ENCODE data around the gene SIL1. TPM values are rescaled to one million over a fixed set of nuclear protein-coding genes. Genes with fewer than 3 reads are reported as not detected.

SIL1 gene
- polyA plus RNA-seq, 4 donors: 52.6 to 55.5 (median 53.0) TPM

DNA sequence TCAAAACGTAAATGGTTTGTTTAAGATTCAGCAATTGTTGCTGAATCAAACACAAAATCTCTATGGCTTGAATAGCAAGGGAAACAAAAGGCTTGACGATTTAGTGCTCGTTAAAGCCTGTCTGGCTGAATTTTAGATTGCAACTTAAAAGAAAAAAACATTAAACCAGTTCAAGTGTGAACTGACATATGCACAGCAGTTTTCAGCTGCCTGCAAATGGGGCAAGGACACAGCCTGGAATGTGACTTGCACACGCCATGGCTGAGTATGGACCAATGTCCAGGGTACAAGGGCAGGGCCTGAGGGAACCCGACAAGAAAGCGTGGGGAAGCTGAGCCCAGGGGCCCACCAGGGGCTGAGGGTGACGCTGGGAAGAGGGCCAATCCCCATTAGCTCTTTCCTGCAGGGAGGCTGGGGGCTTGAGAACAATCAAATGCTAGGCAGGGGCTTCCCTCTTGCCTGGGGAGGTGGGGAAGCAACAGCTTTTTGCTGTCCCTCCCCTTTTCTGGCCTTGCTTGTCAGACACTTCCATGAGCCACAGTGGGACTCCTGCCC, 233.4 kb downstream of the SIL1 start:
- DNase-seq (ENCODE audit: low read depth in 4 of 4, low spot score in 3 of 4): no peak

DNA sequence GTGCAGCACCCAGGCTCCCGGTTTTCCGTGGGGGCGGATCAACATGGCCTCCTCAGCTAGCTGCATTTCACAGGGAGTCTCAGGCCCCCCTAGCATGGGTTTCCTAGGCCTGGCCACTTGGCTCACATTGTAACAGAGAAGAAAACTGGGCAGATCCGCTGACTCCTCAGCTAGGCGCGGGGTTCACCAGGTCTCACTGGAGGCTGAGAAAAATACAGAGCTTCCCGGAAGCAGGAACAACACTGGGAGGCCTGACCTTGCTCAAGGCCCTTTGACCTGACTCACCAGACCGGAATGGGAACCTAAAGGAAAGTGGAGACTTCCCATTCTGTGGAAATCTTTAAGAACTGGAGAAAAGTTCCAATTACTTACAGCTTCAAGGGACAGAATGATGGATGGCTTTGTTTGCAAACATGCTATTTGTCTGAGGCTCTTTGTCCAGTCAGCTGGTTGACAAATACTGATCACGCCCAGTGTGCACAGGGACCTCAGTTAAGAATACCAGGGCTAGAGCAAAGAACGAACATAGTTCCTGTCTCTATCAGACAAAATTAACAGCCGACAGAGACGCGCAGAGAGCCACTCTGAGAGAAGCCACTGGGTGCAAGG, 234.3 kb downstream of the SIL1 start:
- DNase-seq (ENCODE audit: low read depth in 4 of 4, low spot score in 3 of 4): no peak

DNA sequence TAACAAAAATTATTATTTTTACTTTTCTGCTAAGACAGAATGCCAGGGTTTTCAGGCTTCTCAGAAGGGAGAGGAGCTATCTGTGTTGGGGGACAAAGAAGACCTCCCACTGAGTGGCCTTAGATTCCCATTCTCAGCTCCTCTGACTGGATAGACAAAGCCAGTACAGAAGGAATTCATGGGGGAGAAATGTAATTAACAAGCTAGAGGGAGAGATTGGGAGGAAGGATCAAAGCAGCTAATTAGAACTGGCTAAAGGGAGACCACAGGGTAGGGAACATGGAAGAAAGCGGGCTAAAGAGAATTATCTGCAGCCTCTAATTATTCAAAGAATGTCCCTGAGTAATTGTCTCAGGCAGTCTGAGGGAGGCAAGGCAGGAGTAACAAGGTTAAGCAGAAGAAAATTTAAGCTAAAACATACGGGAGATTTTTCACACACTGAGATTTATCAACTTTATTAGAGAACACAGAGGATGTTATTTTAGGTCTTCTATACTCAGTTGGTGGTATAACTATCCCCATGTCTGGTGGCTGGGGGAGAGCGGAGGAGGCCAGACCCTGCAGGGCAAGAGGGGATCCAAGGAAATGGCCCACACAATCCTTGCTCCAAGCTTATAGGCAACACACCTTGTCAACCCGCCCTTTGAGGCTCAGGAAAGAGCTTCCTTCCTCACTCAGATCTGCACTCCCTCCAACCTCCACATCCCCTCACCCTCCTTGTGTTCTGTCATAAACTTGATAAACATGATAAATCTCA, 235.4 kb downstream of the SIL1 start:
- DNase-seq (ENCODE audit: low read depth in 4 of 4, low spot score in 3 of 4): no peak

DNA sequence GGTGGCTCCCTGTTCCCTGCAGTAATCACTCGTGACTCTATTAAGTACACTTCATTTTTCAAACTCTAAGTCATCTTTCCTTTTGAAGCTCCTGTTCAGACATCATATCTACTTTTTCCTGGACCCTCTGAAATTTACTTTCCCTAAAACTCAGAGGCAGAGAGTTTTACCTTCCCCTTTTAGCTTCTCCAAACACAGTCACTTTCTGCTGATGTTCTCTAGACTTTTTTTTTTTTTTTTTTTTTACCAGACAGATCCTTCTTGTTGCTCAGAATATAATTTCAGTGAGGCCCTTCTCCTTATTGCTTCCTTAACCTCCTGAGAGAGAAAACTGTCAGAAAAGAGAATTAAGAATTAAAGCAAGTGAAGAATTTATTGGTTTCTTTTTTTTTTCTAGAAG, 236.4 kb downstream of the SIL1 start:
- no peak for DNase-seq (ENCODE audit: low read depth in 4 of 4, low spot score in 3 of 4)

DNA sequence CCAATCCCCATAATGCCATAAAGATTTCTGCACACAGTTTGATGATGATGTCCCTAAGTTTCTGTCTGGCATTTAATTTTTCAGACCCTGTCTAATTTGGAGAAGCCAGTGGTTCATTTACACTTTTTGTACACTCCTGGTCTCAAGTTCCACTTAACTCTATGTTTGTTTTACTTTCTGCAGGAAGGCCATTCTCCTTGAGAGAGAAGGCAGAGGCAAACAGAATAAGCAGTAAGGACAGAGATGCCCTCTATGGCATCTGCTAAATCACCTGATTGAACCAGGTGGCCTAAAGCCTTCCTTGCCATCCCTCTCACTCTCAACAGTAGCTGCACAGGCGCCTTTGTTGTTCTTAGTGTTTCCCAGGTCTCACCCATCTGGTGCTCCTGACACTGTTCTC, 236.9 kb downstream of the SIL1 start:
- DNase-seq (ENCODE audit: low read depth in 4 of 4, low spot score in 3 of 4): no peak

DNA sequence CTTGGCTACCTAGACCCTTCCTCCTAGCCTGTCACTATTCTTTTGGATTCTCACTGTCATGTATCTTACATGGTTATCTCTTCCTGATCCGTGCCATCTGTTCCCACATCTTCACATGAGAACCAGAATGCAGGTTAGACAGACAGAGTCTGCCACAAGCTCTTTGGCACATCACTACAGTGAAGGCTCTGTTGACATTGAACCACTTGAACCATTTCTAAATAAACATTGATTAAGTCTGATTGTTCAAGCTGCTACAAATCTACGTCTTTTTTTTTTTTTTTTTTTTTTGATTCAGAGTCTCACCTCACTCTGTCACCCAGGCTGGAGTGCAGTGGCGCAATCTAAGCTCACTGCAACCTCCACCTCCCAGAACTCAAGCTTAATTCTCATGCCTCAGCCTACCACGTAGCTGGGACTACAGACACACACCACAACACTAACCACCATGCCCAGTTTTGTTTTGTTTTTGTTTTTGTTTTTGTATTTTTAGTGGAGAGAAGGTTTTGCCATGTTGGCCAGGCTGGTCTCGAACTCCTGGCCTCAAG, 237.9 kb downstream of the SIL1 start:
- DNase-seq (ENCODE audit: low read depth in 4 of 4, low spot score in 3 of 4): no peak

DNA sequence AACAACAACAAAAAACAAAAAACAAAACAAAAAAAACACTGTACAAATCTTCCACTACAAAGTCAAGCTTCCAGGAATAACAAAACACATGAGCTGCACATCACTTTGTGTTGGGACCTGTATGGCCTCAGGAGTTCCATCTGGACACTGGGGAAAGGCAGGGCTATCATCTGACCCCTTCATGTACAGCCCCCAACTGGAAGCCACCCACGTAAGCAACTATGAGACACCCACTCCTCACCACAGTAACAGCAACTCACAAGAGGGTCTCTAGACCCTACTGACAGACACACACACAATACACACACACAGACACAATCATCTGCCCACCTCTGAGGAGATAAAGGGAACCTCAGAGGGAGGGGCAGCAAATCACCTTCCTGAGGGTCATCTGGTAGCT, 241.4 kb downstream of the SIL1 start:
- no peak for DNase-seq (ENCODE audit: low read depth in 4 of 4, low spot score in 3 of 4)

DNA sequence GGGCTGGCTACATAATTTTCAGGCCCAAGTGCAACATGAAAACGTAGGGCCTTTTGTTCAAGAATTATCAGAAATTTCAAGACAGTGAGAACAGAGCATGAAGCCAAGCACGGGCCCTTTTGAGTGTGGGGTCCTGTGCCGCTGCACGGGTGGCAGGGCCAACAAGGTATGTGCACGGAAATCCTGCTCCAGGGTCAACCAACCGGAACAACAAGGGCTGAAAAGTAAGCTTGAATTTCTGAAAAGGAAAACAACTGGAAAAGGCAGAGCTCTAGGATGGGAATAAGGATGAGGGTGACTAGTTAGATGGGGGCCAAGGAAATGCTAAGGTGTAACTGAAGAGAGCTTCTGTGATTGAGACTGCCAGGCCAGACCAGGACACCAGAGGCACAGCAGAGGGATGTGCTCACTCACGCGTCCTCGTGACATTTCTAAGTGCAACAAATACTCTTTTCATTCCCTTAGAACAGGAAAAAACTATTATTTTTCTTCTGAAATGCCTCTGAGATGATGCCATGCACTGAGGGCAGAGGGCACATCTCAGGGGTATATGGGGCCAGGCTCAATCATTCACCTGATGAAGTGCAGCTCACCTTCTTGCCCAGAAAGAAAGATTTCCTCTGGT, 242.4 kb downstream of the SIL1 start:
- no peak for DNase-seq (ENCODE audit: low read depth in 4 of 4, low spot score in 3 of 4)

DNA sequence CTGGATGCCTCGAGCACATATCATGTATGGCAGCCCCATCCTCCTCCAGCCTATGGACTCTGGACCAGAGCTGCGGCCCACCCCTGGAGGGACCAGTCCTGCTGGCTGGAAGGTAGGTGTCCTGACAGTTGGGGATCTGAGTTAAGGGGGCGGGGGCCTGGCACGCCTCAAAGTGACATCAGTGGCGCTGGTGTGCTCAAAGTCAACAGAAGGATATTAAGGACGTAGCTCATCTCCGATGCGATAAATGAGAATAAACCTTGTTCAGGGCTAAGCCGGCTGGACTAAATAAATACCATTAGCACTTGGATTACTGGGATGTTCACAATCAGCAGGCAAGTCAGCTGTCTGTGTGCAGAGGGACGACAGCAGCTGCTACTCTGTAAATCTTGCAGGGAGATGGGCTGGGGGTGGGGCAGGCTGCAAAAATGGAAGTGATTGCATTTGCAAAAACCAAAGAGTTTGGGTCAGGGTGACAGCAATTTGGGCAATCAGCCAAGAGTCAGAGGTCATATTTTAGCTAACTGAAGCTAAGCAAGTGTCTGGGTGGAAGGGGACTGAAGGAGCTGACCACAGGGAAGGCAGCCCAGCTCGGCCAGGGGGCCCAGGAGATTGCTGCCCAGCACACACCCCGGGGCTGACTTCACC, 243.0 kb downstream of the SIL1 start:
- DNase-seq (ENCODE audit: low read depth in 4 of 4, low spot score in 3 of 4): no peak

DNA sequence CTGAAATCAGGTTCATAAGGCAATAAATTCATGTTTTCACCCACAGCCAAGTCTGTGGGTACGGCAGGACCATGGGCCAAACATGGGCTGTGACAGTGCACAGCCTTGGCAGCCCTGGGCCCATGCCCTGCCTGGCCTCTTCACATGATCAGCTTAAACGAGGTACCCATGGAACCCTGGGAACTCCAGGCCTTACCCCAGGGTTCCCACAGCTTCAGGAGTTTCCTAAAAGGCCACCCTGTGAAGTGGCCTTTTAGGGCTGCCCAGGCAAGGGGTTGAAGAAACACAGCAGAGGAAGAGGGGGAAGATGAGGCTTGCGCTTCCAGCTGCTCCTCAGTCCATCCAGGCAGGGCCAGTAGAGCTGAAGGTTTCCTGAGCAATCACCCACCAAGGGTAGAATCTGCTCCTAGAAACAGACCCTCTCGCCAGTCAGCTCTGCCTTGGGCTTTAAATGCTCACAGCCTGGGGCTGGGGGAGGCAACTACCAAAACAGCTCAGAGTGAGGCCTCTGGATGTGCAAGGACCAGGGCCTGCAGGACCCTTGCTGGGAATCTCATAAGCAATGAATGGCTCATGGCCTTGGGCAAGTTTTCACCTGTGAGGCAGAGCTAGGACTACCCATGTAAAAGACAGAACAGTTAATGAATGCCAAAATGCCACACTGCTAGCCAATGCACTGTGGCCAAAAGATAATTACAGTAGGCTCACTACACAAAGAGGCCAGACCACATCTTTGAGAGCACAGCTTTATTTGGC, 243.7 kb downstream of the SIL1 start:
- no peak for DNase-seq (ENCODE audit: low read depth in 4 of 4, low spot score in 3 of 4)

DNA sequence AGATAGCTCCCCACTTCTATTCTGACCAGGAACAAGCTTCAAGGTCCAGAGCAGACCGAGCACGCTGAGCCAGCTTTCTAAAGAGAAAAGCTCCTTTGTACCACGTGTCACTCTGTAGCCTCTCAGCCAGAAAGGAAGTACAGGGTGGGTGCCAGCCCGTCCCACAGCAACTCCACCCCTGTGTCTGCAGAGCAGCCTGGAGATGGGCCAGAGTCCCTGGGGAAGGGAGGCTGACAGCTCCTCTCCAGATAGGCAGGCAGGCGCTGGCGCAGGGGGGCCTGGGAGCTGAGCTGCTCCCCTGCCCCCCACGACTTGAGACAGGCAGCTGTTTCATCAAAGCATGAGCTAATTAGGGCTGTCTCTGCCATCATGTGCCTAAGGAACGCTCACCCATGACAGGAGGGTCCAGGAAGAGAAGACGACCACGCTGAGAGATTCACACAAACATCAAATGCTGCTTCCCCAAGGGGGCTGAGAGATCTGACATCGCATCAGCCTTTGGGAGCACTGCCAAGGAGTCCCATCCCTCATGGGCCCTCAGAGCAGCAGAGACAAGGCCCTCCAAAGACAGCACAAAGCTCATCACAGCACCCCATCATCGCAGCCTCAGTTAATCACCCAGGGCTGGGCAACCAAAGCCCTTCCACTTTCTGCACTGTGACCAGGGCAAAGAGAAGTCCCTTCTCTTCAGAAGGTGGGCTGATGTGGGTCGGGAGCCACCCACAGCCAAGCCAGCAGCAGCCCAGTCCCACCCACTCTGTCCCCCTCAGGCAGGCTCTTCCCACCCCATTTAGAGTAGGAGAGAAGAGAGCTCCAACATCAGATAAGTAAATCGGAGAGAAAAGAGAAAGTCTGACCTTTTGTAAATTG, 244.5 kb downstream of the SIL1 start:
- no peak for DNase-seq (ENCODE audit: low read depth in 4 of 4, low spot score in 3 of 4)

DNA sequence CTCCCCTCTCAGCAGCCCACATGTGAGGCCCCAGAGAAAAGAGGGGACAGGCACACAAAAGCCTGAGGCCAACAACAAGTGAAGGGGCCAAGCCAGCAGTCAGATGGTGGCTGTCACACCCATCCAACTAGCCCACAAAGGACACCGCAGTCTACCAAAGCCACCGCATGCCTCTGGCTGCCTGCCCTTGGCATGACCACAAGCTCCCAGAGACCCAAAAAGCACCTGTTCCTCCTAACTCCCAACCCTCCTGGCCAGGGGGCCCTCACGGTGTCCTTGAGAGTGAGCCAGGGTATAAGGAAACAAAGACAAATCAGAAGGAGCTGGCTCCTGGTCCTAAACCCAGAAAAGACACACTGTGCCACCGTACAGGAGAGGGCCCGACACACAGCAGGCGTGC, 245.2 kb downstream of the SIL1 start:
- DNase-seq (ENCODE audit: low read depth in 4 of 4, low spot score in 3 of 4): no peak

DNA sequence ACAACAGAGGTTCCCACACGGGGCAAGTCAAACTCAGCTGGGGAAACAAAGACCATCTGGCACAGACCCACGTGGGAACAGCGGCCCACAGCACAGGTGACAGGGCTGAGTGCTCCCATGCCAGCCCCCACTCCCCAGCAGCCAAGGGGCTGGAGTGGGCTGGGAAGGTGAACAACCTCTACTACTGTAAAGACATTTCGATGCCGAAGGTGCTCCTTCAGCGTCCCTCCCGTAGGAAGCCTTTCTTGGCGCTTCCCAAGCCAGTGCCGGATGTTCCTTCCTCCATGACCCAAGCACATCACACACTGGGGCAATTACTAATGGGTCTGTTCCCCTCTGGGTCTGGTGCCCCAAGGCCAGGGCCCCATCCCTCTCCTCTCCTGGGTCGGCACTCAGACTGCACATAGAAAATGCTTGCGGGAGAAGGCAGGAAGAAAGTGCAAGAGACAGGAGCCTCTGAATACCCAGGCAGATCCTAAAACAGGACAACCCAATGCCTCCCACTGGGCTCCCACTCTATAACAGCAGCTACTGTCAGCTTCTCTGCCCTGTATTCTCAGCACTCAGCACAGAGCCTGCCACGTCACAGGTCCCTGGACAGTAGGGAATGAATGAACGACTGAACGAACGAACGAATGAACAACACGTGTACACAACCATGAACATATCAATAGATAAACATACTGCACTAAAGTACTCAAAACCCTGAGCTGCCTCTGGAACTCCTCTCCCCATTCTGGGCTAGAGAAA, 246.0 kb downstream of the SIL1 start:
- no peak for DNase-seq (ENCODE audit: low read depth in 4 of 4, low spot score in 3 of 4)

DNA sequence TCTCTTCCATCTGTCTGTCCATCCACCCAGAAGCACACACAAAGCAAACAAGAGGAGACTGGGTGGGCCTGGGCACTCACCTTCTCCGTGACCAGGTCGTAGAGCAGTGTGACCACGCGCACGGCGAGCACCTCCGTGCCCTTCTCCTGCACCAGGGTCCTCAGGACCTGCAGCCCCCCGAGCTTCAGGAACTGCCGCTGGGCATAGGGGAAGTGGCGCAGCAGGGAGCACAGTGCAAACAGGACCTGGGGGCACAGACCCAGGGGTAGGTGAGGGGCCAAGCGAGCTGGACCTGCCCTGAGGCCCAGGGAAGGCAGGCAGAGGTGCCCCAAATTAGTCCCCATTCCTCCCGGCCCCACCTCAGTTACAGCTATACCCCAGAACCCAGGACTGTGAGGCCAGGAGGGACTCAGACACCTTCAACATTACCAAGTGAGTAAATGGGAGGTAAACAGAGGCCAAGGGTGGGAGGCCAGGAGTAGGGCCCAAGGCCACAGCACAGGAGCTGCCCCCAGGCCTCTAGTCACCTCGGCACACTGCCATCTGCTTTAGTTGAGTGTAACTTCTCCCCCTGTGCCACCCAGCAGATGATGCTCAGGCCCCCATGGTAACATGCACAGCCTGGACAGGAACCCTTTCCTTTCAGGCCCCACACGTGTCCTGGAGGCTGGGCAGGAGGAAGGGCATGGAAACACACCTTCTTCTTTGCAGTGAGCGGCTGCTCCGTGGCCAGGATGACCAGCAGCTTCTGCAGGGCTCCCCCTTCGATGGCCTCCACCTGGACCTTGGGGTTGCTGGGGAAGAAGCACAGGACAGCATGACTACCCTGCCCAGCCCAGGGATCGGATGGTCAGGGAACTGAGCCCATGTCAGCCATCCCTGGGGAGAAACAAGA, 246.8 kb downstream of the SIL1 start:
- no peak for DNase-seq (ENCODE audit: low read depth in 4 of 4, low spot score in 3 of 4)

DNA sequence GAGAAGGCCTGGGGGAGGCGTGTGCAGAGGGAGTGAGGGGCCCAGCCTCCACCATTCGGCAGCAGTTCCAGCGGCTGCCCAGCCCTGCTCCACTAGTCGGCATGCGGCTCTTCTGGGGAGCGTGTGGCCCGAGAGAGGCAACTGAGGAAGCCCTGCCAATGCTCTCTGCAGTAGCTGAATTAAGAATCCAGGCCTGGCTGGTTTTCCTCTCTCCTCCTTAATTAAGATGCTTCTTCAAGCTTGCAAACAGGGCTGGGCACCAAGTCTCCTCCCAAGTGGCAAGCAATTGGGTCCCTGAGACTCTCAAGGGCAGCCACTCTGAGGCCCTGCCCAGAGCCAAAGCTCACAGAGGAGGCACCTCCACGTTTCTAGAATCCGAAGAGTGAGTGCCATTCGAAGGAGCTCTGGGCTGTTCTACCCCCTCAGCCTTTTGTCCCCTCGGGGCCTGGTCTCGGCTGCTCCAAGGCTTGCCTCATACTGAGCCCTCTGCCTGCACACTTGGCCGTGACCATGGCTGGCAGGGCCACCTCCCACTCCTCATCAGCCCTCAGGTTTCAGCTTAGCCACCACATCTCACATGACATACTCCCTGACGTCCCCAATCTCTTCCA, 247.6 kb downstream of the SIL1 start:
- no peak for DNase-seq (ENCODE audit: low read depth in 4 of 4, low spot score in 3 of 4)

DNA sequence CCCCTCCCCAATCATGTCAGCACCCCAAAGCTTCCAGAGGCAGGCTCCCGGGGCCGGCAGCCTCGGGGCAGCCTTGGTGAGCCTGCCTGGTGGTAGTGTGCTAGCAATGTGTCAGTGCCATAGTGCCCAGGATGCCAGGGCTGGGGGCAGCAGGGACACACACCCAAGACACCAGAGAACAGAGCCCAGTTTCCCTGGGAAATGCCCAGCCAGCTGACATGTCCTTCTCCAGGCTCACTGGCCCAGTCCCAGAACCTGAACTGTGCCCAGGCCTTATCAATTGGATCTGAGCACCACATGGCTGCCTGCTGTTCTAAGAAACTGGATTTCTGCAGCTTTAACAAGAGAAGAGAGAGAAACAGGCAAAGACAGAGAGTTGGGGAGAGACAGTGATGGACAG, 248.2 kb downstream of the SIL1 start:
- no peak for DNase-seq (ENCODE audit: low read depth in 4 of 4, low spot score in 3 of 4)

DNA sequence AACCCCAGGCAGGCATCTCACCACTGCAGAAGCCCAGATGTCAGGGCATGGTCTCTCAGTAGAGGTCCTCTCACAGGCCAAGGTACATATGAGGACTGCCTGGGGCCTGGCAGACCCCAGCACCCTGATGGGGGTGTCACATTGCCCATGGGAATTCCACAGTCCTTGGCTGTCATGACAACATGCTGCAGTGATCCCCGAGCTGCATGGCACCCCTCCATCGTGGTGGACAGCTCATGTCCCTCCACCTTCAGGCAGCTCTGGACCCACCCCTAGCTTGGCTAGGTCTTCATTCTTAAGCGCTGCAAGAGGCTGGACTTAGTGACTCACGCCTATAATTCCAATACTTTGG, 249.0 kb downstream of the SIL1 start:
- DNase-seq (ENCODE audit: low read depth in 4 of 4, low spot score in 3 of 4): no peak
